Left colon (tissue), 2 donors: ENCODE measurements around the gene VSIG10. TPM values are rescaled to one million over a fixed set of nuclear protein-coding genes. Genes with fewer than 3 reads are reported as not detected.
"Not testable (repeated sequence)": the region's sequence is repeated elsewhere in the genome, so short reads cannot be mapped to it uniquely, and the experiment has no call there.

Experiments
- ATAC-seq: fragments of 200-7000 bp; cut with Tn5 transposase; one replicate; pipeline ENCODE4 v1.9.1; 2020; ENCODE audit warnings: mild to moderate bottlenecking, moderate library complexity
- DNase-seq, 2 donors: peaks; one replicate each; pipeline ENCODE4 v3.0.0-alpha.2; 2020
- intact Hi-C, 2 donors: fragments of 100-400 bp; cut with DNase I in 1 of 2; cut with micrococcal nuclease in 1 of 2; formaldehyde crosslinking; loops; one replicate each; pipeline versions ENCODE4 v1.11.2 to v1.14.0; 2022; cut with DNase I, micrococcal nuclease
- total RNA-seq, 2 donors: library from RNA; stranded (reverse); fragmentation: NEBNext Ultra II Directional; extraction: Animal tissue kit (Norgen Biotek cat#: 25700); gene quantifications; one replicate each; pipeline ENCODE4 v1.2.1, GENCODE V29; 2021
- donor health status: DM: no; HTN: no; CAD: no.
- donor health status: DM: yes; HTN: yes; CAD: no.

VSIG10 gene
- total RNA-seq, 2 donors from 2014 or later = 86.7 to 95.7 TPM

DNA sequence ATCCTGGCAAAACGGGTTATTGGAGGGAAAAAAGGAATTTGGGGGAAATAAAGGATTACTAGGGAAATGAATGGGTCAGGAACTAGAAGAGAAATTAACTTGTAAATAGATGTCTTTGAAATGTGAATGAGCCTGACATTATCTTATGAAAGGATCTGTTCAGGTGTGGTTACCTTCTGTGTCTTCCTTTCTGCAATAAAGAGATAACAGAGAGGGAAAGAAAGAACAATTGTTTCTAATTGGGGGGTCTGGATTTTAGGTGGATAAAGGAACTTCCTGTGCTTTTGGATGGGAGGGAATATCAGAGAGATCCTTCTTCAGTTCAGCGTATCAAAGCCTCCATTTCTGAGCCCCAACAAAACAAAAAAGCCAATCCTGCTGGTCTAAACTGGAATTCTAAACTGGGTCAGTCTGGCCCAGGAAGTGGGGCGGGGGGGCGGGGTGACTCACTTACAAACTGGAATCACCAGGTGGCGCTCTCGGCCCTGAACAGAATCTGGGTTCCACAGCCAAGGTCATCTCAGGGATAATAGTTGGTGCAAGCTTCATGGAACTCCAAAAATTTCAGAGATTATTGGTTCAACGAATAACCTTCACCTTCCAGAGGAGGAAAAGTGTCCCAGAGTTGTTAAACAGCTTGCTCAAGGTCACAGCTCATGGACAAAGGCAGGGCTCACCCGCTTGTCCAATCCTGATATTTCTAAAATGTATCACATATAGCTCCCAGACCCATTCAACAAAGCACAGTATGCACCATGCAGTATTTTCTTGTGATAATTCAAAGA, 17.0 kb upstream of the VSIG10 start:
- peak; percentile 73 for ATAC-seq
- peak; percentile 63 to 89 for DNase-seq
- intact Hi-C loops = no loop called here

DNA sequence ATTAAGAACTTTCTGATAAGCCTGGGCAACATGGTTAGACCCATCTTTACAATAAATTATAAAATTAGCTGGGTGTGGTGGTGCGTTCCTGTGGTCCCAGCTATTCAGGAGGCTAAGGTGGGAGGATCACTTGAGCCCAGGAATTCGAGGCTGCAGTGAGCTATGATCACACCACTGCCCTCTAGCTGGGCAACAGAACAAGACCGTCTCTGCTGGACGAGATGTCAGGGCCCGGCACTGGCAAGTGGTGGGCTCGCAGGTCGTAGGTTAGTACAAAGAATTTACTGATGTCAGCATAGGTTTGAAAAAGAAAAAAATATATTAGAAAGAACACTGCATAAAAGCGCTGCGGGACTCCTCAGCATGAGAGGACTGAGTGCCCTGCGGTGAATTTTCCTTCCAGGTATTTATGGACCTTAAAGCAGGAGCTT, 15.7 kb upstream of the VSIG10 start:
- no peak for ATAC-seq
- no peak for DNase-seq
- intact Hi-C loops = no loop called here

DNA sequence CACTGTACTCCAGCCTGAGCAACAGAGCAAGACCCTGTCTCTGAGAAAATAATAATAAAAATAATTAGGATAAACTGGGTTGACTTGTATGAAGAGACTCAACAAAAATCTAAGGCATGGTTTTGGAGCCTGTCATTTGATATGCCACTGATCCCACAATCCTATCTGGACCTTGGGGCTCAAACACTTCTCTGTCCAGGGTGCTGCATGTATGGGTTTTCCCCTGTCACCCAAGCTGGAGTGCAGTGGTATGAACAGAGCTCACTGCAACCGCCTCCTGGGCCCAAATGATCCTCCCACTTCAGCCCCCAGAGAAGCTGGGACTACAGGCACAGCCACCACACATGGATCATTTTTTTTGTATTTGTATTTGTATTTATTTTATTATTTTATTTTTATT, 5.3 kb upstream of the VSIG10 start:
- intact Hi-C loops = no loop called here

DNA sequence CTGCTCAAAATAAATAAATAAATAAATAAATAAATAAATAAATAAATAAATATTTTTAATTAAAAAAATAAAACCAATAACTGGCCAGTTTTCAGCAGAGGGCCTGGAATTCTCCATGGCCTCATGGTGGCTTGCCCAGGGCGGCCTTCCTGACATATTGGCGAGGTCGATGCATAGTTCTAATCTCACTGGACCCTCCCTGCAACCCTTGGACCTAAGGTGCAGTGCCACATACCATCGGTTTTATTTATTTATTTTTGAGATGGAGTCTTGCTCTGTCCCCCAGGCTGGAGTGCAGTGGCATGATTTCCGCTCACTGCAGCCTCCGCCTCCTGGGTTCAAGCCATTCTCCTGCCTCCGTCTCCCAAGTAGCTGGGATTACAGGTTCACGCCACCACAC, 3.9 kb upstream of the VSIG10 start:
- intact Hi-C loops = no loop called here
- ATAC-seq = no peak
- DNase-seq = no peak

More for the DNA sequence above, 5.3 kb upstream of the VSIG10 start:
- ATAC-seq (no peak), DNase-seq (no peak)

DNA sequence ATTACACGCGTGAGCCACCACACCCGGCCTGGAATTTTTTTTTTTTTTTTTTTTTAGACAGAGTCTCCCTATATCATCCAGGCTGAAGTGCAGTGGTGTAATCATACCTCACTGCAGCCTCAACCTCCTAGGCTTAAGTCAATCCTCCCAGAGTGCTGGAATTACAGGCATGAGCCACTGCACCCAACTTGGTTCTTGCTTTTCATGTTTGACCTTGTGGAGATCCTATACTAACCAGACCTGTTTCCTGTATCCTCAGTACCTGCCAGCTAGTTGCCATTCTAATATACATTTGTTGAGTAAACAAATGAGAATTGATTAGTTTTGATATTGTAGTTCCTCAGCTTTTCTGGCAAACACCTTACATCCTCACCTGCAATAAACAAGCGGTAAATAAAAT, 3.2 kb upstream of the VSIG10 start:
- intact Hi-C loops = no loop called here

DNA sequence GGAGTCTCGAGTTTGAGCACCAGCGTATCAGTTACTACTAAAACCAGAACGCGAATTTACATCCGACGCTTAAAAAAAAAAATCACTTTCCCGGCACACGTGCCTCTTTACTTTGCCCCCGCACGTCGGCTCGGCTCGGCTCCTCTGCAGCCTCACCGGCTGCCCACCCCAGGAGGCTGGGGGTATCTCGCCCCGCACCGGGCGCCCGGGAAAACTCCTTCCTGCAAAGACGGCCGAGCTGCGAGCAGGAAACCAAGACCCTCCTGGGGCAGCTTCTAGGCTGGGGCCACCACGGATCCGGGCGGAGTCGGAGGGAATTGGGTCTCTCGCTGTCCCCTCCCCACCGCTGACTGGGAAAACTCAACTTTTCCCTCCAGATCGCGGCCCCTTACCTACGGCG, 610 bp downstream of the VSIG10 start:
- DNase-seq (peak; percentile 43 to 53), ATAC-seq (peak; percentile 17)
- intact Hi-C loops = no loop called here

More for the DNA sequence above, 3.2 kb upstream of the VSIG10 start:
- DNase-seq (no peak), ATAC-seq (no peak)

DNA sequence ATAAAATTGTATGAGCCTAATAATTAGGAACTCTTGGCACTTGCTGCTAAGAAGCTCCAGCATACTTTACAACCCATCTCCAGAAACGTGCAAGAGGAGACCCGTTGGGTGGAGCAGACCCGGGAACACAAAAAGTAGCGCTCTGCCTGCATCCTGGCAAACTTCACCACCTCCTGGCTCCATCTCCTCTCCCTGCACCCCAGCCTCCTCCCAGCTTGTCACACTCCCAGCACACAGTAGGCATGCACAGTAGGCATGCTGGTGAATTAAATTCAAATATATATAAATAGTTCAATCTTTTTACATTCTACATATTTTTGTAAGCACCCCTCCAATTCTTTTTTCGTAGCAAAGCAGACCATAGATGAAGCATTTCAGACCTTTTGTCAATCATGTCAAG, 1.2 kb downstream of the VSIG10 start:
- intact Hi-C loops = no loop called here
- DNase-seq = peak in 1 of 2 donors; percentile 25
- no peak for ATAC-seq

DNA sequence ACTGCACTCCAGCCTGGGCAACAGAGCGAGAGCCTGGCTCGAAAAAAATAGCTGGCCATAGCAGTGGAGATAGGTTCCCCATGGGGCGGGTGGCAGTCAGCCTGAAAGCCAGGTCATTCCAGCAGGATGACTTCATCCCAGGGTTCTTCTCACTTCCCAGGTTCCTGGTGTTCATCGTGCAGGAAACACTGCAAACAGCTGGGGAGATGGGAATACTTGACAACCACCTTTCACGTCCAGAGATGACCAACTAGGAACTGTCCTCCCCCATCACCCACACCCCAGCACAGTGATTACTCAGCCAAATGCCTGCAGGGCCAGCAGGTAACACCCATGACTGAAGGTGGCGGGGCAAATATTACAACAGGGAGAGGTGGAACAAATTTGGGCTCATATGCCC, 1.7 kb downstream of the VSIG10 start:
- DNase-seq (peak; percentile 25 to 51), ATAC-seq (peak; percentile 3)
- intact Hi-C loops = no loop called here

DNA sequence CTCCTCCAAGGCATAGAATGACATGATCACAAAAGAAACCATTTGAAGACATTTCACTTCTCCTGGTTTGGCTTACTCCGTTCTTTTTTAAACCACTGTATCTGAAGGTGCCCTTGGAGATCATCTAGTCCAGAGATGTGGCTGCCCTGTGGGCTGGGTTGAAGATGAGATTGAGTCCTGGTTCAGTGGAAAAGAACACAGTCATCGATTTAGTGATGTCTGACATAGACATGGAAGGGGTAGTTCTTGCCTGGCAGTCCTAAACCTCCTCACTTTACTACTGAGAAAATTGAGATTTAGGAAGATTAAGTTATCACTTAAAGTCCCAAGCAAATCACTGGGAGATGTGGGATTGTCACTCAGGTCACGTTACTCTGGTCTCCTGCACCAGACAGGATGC, 2.8 kb downstream of the VSIG10 start:
- no peak for ATAC-seq
- intact Hi-C loops = no loop called here
- DNase-seq = no peak

DNA sequence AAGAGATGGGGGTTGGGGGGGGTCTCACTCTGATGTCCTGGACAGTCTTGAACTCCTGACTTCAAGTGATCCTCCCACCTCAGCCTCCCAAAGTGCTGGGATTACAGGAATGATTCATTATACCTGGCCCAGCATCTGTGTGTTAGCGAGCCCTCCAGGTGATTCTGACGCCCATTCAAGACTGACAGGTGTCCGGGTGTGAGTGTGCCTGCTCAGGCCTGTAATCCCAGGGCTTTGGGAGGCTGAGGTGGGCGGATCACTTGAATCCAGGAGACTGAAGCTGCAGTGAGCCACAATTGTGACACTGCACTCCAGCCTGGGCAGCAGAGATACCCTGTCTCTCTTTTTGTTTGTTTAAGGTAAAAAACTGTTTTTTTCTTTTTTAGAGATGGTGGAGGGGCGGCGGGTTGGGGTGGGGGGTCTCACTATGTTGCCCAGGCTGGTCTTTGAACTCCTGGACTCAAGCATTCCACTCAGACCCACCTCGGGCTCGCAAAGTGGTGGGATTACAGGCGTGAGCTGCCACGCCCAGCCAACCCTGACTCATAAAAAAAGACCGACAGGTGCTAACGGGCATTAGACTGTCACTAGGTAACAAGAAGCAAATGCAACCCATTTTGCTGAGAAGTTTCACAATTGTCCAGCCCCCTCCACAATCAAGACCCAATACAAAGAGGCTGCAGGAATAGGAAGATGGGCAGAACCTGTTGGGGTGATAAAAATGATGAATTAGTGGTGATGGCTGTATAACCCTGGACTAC, 4.7 kb downstream of the VSIG10 start:
- intact Hi-C loops = no loop called here
- DNase-seq = peak; percentile 62 to 69
- ATAC-seq = peak; percentile 17

DNA sequence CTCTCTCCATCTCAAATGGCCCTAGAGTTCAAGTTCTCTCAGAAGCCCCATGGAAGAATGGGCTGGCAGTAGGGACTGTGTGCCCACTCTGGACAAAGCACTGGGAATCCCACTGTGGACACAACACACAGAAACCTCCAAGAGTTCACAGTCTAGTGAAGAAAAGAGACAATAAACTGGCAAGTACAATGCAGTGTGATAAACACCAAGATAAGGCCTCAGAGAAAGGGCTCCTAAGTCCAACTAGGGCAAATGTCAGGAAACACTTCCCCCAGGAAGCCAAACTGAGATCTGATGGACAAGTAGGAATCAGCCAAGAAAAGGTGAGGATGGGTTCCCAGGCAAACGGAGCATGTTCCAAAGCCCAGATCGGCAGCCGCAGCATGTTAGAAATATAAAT, 5.4 kb downstream of the VSIG10 start:
- DNase-seq (peak; percentile 21 to 43), ATAC-seq (peak; percentile 73)
- intact Hi-C loops = no loop called here

DNA sequence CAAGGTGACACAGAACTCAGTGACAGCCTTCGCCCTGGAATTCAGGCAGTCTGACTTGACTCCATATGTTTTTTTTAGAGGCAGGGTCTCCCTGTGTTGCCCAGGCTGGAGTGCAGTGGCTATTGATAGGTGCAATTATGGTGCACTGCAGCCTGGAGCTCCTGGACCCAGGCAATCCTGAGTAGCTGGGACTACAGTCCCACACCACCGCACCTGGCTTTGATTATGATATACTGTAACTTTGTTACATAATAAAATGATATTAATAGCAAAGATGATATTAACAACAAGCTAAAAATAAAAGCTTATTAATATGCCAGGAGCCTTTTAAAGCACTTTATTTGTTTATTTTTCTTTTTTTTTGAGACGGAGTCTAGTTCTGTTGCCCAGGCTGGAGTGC, 9.8 kb downstream of the VSIG10 start:
- ATAC-seq (no peak), DNase-seq (no peak)
- intact Hi-C loops = no loop called here

DNA sequence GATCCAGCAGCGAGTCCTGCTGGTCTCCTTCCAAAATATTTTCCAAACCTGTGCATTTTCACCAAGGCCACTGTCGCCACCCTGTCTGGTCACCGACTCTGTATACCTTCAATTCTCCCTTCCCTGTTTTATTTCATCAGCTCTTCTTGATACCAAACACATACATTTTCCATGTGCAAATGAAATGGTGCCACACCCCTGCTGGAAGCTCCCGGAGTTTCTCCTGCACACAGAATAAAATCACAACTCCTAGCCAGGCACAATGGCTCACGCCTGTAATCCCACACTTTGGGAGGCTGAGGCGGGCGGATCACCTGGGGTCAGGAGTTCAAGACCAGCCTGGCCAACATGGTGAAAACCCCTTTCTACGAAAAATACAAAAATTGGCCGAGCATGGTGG, 14.0 kb downstream of the VSIG10 start:
- intact Hi-C loops = no loop called here
- peak; percentile 49 for ATAC-seq
- no peak for DNase-seq

DNA sequence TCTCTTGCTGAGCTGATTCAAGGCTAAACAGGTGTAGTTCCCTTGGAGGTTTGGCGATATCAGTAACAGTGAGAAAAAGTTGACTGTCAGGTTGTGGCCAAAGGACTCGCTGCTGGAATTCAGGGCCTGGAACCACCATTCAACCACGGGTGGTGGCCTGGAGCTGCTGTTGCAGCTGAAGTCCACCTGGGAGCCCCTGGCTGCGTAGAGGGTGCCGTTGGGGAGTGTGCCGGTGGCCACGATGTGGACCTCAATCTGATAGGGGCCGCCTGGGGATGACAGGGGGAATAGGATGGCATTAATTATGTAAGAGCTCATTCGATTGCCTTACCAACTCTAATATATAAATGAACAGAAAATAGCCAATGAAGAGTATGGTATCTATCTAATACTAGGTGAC, 21.6 kb downstream of the VSIG10 start:
- ATAC-seq (no peak), DNase-seq (no peak)
- intact Hi-C loops = no loop called here

DNA sequence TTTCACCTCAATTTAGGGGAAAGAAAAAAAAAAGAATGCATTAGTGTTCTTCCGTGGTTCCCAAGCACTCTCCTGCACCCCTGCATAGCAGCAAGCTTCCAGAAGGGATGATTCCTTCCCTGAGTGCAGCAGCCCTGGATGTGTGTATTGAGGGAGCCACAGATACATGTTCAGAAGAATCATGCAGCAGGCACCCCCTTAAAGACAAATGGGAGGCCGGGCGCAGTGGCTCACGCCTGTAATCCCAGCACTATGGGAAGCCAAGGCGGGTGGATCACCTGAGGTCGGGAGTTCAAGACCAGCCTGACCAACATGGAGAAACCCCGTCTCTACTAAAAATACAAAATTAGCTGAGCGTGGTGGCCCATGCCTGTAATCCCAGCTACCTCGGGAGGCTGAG, 22.3 kb downstream of the VSIG10 start:
- ATAC-seq, DNase-seq, intact Hi-C loops: not testable (repeated sequence)

DNA sequence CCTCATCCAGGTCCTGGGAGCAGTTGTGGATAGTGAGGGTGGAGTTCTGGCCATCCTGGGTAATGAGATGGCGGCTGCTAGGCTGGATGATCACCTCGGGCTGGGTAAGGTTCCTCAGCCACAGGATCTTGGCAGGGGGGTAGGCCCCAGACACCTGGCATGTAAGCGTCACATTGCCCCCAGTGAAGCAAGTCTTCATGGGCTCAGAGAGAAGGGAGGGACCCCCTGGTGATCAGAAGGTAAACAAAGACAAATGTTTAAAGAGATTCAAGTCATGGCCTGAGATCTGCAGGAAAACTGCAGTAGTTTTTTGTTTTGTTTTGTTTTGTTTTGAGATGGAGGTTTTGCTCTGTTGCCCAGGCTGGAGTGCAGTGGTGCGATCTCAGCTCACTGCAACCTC, 30.0 kb downstream of the VSIG10 start:
- ATAC-seq = no peak
- DNase-seq = no peak
- intact Hi-C loops = no loop called here

DNA sequence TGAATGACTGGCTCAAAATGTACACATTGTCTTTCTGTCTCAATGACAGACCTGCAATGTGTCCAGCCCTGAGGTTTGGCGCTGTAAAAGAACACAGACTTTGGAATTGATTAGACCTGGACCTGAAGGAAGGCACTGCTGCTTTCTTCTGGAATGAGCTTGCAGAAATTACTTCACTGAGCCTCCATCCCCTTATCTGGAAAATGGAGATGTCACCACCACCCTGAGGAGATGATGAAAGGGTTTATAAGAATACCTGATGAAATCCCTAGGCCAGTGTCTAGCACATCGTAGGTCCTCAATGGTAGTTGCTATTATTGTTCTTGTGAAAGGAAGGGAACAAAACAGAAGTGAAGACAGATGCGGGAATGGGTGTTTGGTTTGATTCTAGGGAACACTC, 33.2 kb downstream of the VSIG10 start:
- ATAC-seq (no peak), DNase-seq (no peak)
- intact Hi-C loops = no loop called here

DNA sequence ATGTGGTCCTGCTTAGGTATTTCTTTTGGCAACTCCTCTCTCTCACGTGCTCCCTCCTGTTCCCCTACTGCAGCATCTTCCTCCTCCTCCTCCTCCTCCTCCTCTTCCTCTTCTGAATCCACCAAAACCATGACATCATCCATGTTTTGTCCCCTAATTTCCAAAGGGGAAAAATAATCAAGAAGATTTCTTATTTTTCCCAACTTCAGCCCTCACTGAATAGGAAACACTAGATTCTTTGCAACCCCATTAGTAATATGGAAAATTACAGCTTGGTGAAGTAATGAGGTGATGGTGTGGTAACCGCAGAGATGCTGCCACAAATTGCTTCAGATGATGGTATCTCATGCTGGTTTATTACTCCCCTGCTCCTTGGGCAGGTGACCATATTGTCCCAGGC, 35.4 kb downstream of the VSIG10 start:
- no peak for ATAC-seq
- DNase-seq = no peak
- intact Hi-C loops = no loop called here

DNA sequence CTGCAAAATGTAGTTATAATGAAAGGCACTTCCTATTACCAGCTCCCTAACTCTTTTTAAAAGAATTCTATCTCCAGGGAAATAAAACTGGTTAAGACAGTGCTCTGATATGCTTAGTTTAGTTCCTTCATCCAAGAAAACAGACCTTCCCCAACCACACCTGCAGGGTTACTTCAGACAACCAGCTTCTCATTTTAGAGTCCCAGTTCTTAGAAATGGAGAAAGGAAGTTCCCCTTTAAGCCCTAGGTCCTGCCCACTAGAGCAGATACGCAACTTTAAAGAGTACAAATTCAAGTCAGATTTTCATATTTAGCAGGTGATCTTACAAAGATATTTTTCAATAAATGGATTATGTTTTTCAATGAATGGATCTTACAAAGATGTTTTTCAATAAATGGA, 38.4 kb downstream of the VSIG10 start:
- DNase-seq (no peak), ATAC-seq (no peak)
- intact Hi-C loops = no loop called here

DNA sequence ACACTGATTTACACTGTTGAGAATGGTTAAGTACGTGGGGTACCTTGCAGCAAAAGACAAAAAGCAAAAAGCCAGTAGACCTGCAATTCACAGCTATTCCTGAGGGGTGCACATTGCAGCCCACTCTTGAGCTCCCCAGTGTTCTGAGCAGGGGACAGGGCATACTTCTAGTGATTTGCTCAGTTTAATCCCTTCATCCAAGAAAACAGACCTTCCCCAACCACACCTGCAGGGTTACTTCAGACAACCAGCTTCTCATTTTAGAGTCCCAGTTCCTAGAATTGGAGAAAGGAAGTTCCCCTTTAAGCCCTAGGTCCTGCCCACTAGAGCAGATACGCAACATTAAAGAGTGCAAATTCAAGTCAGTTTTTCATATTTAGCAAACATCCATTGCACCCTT, 39.2 kb downstream of the VSIG10 start:
- DNase-seq = no peak
- intact Hi-C loops = no loop called here
- no peak for ATAC-seq
